ENCODE measurements around the gene DGKA. TPM values are rescaled to one million over a fixed set of nuclear protein-coding genes. Genes with fewer than 3 reads are reported as not detected.

Gene DGKA
- total and polyA plus RNA-seq, 8 donors, result 30.6 to 47.6 (median 37.8) TPM

DNA sequence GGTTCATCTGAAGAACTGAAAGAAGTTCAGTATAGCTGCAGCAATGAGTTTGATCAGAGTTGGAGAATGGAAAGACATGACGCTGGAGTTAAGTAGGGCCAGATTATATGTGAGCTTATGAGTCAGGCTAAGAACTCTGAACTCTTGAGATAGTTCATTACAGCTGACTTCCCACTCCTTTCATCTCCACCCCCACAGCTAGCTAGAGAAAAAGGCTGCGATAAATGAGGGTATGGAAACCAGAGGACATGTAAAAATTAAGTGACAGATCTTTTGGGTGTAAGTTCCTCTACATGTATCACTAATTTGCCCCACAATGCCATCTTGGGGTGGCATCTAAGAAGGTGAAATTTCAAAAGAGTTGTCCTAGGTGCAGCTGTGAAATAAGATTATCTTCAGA, 31.9 kb upstream of the DGKA start:
- ATAC-seq, result peak; percentile 44
- Histone ChIP-seq H3K9me3 (no peaks in the 10 kb centered on the region), H3K4me3 (no peak overlapping the region), H3K27me3 (no peaks in the 10 kb centered on the region), H3K27ac (no peak overlapping the region), H3K36me3 (peaks cover 0 to 39% of the 10 kb centered on the region in 2 donors), H3K4me1 (no peaks in the 10 kb centered on the region)
- no peak for DNase-seq
- intact Hi-C loops (cut with DNase I), result no loop called here
- TF ChIP-seq, protein P1, sequence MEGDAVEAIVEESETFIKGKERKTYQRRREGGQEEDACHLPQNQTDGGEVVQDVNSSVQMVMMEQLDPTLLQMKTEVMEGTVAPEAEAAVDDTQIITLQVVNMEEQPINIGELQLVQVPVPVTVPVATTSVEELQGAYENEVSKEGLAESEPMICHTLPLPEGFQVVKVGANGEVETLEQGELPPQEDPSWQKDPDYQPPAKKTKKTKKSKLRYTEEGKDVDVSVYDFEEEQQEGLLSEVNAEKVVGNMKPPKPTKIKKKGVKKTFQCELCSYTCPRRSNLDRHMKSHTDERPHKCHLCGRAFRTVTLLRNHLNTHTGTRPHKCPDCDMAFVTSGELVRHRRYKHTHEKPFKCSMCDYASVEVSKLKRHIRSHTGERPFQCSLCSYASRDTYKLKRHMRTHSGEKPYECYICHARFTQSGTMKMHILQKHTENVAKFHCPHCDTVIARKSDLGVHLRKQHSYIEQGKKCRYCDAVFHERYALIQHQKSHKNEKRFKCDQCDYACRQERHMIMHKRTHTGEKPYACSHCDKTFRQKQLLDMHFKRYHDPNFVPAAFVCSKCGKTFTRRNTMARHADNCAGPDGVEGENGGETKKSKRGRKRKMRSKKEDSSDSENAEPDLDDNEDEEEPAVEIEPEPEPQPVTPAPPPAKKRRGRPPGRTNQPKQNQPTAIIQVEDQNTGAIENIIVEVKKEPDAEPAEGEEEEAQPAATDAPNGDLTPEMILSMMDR (IDR thresholded peaks at IDR 0.05), result no peak

DNA sequence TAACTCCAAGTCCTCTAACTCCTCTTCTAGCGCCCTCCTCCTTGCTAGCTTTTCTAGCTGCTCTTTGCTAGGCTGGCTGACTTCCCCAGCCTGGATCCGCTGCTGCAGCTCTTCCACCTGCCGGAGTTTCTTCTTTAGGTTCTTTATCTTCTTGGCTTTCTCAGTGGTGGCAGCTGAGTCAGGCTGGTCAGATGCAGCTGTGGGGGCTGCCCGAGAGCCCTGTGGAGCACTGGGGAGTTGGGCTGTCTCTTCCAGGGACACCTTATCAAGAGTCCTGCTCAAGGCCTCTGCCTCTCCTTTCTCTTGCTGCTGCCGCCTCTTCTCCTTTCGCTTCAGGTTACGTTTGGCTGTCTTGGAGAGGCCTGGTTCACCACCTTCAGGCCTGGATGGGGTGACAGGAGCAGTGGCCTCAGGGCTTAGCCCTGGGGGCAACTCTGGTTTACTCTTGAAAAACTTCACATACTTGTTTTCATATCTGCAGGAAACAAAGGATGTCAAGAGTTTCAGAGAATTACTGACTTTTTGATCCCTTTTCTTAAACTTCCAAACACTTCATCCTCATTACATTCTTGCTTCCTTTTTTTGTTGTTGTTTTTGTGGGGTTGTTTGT, 29.0 kb upstream of the DGKA start:
- Histone ChIP-seq H3K4me3 (no peak overlapping the region), H3K36me3 (peaks cover 0 to 39% of the 10 kb centered on the region in 2 donors), H3K27me3 (no peaks in the 10 kb centered on the region), H3K9me3 (no peaks in the 10 kb centered on the region), H3K27ac (no peak overlapping the region), H3K4me1 (no peaks in the 10 kb centered on the region)
- DNase-seq (no peak), ATAC-seq (no peak)
- intact Hi-C loops (cut with DNase I), result no loop called here
- TF ChIP-seq, protein P1 (IDR thresholded peaks at IDR 0.05), result no peak

DNA sequence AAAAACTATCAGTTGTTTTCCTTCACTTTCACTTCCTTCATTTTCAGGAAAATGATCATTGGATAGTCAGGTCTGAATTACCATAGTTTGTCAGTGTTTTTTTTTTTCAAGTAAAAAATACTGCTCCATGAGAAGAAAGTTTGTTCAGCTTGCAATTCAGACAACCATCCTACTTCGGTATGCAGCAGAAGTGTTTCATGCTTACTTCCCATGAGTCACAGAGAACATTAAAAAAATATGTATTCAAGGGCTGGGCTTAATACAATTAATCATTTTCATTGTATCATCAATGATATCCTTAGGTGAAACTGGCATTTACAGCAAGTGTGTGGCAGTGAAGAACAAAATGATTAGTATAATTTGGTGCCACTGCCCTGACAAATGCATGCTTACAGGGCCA, 24.9 kb upstream of the DGKA start:
- no peak for ATAC-seq
- intact Hi-C loops (cut with DNase I), result no loop called here
- TF ChIP-seq, protein P1 (IDR thresholded peaks at IDR 0.05), result no peak
- Histone ChIP-seq H3K9me3 (no peaks in the 10 kb centered on the region), H3K4me1 (peaks cover 0 to 11% of the 10 kb centered on the region in 2 donors), H3K4me3 (no peak overlapping the region), H3K27me3 (no peaks in the 10 kb centered on the region), H3K36me3 (peaks cover 0 to 25% of the 10 kb centered on the region in 2 donors), H3K27ac (no peak overlapping the region)
- no peak for DNase-seq

DNA sequence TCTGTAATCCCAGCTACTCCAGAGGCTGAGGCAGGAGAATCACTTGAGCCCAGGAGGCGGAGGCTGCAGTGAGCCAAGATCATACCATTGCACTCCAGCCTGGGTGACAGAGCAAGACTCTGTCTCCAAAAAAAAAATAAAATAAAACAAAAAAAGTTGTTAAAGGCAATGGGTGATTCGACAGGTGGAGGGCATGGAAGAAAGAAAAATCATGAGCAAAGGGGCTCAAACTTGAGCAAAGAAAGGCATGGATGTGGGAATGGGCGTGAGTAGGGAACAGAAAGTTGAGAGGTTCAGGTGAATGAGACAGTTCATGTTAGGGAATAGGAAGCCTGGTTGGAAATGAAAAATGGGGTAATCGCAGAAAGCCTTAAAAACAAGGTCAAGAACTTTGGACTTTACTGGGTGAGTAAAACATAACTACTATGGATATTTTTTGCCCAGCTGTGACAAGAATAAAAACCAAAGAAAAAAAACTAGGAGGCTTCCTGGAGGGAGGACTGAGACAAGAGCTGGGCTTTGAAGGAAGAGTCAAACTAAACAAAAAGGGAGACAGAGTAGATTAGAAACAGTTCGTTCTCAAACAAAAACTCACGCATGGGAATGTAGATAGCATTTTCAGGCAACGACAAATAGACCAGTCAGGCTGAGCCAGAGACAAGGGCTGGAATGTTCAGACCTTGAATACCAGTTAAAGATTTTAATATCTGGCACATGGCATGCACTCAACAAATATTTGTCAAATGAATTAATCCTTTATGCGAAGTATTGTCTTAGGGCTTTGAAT, 22.0 kb upstream of the DGKA start:
- Histone ChIP-seq H3K9me3 (no peaks in the 10 kb centered on the region), H3K36me3 (peaks cover 0 to 18% of the 10 kb centered on the region in 2 donors), H3K27ac (peak overlapping the region; percentile 24 to 38), H3K4me1 (peaks cover 0 to 14% of the 10 kb centered on the region in 2 donors), H3K4me3 (no peak overlapping the region), H3K27me3 (no peaks in the 10 kb centered on the region)
- intact Hi-C loops (cut with DNase I), result no loop called here
- DNase-seq (no peak), ATAC-seq (peak; percentile 45)
- TF ChIP-seq, protein P1 (IDR thresholded peaks at IDR 0.05), result no peak

DNA sequence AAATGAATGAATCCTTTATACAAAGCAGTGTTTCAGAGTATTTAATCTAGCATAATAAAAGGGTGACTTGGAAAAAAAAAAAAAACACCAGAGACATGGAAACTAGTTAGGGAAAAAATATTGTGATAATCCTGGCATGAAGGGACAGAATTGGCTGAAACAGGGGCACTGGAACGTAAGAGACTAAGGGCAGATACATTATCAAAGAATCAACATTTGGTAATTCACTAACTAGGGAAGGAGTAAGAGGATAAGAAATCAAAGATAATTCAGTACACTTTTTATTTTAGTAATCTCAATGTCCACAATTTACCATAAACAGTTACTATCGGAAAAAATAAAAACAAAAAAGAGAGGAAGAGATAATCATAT, 21.5 kb upstream of the DGKA start:
- no peak overlapping the region for H3K4me3 ChIP-seq
- ATAC-seq (no peak), DNase-seq (no peak)
- TF ChIP-seq, protein P1 (IDR thresholded peaks at IDR 0.05), result no peak
- peaks cover 0 to 23% of the 10 kb centered on the region in 2 donors for H3K36me3 ChIP-seq
- no peaks in the 10 kb centered on the region for H3K9me3 ChIP-seq
- peak overlapping the region; percentile 24 to 38 for H3K27ac ChIP-seq
- intact Hi-C loops (cut with DNase I), result no loop called here
- peaks cover 2 to 15% of the 10 kb centered on the region in 2 donors for H3K4me1 ChIP-seq
- no peaks in the 10 kb centered on the region for H3K27me3 ChIP-seq
